Melanocyte of skin (primary cell): Measurements from ENCODE around the gene PCDHA1. TPM values are rescaled to one million over a fixed set of nuclear protein-coding genes. Genes with fewer than 3 reads are reported as not detected.

Experiments used
- small RNA-seq, 2 donors: library from RNA; depleted of rRNA; stranded (forward); fragments of <200 nt; gene quantifications; one replicate each; pipeline ENCODE3, GENCODE V24; 2012
- total RNA-seq, 2 donors: library from RNA; depleted of rRNA; stranded (reverse); fragments of >200 nt; gene quantifications; 2 replicates each; pipeline ENCODE4 v1.2.3, GENCODE V29; 2012

PCDHA1 gene
- total RNA-seq, 2 donors: not detected

DNA sequence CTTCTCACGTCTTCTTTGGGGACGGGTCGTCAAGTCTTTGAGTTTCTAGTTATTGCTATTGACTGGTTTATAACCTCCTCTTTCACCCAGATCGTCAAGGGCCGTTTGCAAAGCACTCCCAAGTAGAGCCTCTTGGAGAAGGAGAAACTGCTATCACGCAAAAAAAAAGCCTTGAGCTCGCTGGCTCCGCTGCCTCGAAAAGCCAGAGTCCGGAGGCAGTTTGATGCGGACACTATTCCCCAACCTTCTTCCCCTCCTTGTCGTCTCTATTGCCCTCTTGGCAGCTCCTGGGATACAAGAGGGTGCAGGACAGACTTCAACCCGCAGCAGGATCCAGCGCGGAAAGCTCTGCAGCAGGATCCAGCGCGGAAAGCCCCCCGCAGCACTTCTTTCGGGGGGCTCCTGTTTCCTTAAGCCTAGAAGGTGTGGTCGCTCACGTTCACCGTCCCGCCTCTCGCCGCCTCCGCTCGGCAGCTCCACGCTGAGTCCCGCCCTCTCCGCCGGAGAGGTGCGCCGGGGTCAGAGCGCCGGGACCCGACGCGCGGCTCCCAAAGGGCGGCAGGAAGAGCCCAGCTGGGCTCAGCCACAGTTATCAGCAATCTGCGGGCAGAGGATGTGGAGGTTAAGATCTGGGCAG, 140.0 kb downstream of the PCDHA1 start, which contains the start of gene PCDHAC1:
Gene PCDHAC1 (plus strand): TSS at position 494 of the 637 bp plus-strand sequence. CDS start 594 bp downstream, outside the sequence.

DNA sequence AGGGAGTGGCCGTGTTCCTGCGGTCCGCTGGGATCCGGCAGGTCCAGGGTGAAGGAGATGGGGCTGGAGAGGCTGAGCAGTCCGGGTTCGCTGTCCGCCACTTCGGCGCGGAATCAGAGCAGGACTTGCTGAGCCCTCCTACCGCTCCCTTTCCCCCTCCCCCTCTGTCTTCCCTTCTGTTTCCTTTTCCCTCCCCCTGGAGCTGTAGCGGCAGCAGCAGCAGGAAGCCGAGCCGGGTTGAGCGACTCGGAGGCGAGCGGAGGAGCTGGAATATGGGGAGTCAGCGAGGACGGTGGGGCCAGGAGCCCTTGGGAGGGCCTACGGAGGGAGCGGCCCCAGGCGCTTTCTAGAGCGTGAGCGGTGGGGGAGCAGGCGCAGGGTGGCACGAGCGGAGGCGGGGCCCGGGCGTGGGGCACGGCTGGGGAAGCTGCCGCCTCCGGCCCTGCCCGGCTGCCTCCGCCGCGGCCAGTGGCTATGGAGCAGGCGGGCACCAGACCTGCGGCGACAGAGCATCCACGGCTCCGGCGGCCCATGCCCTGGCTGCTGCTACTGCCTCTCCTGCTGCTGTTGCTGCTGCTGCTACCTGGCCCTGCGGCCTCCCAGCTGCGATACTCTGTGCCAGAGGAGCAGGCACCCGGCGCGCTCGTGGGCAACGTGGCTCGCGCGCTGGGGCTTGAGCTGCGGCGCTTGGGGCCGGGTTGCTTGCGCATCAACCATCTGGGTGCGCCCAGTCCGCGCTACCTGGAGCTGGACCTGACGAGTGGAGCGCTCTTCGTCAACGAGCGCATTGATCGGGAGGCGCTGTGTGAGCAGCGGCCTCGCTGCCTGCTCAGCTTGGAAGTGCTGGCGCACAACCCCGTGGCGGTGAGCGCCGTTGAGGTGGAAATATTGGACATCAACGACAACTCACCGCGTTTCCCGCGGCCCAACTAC, 180.6 kb downstream of the PCDHA1 start, which contains the start of gene PCDHAC2:
Gene PCDHAC2 (plus strand): TSS at position 184 of the 933 bp plus-strand sequence. CDS start 291 bp downstream, at position 475.

DNA sequence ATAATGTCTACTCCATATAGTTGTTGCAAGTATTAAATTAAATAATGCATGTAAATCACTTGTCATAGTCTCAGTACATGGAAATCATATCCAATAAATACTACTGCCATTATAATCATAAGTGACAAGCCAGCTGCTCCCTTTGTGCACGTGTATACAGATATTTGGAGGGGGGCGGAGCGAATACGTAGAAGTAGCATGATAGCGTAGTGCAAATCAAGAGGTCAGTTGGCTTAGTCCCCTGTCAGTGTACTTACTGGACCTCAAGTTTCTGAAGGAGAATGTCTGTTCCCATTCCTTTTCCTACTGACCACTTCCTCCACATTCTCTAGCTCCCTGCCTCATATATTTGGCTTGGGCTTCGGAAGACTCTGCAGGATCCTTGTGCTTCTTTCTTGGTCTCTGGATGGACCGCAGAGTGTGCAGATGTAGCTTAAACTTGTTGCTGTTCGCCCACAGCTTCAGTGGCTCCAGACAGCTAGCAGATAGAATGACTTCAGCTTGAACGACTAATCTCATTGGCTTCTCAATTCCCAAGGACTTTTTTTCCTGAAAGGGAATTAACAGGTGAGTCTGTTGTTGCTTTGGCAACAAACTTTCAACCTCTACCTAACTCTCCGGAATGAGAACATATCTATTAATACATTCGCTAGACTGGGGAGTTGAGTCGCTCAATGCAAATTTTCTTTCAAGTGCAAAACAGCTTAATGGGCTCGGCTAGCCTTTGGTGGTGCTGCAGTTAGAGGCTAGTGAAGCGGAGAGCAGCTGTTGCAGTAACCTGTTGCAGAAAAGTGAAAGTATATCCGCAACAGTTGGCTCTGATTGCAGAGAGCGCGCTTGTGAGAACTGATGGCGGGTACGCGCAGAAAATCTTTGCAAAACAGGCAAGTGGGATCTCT, 264.9 kb downstream of the PCDHA1 start, which contains the start of gene PCDHB1:
Gene PCDHB1 (plus strand): TSS at position 753 of the 899 bp plus-strand sequence. CDS start 97 bp downstream, at position 850.

Small RNAs within 50 kb of the gene (small RNA-seq; reads per million reads assigned to genes)
- gene AC010223.1: 0 reads per million in 2 donors

Other genes starting within 250 kb of the PCDHA1 start
- 1 to 10 TPM; 1.7 to 4.1 TPM for gene EIF4EBP3, start 238.5 kb upstream of the PCDHA1 start, total RNA-seq
- 10 to 100 TPM; 20.6 to 43.0 TPM for gene SRA1, start 228.7 kb upstream of the PCDHA1 start, total RNA-seq
- 10 to 100 TPM; 10.3 to 16.9 TPM for gene APBB3, start 221.5 kb upstream of the PCDHA1 start, total RNA-seq
- 10 to 100 TPM; 32.0 to 43.6 TPM for gene SLC35A4, start 221.3 kb upstream of the PCDHA1 start, total RNA-seq
- gene CD14, start 153.0 kb upstream of the PCDHA1 start, total RNA-seq: 1 to 10 TPM; 1.3 to 3.4 TPM
- 10 to 100 TPM; 12.7 to 14.8 TPM for gene TMCO6, start 146.7 kb upstream of the PCDHA1 start, total RNA-seq
- 10 to 100 TPM; 41.6 to 48.0 TPM for gene NDUFA2, start 138.5 kb upstream of the PCDHA1 start, total RNA-seq
- 10 to 100 TPM; 84.3 to 95.2 TPM for gene IK, start 138.3 kb upstream of the PCDHA1 start, total RNA-seq
- gene WDR55, start 121.2 kb upstream of the PCDHA1 start, total RNA-seq: 10 to 100 TPM; 32.3 to 50.3 TPM
- under 1 TPM; 0.34 to 1.00 TPM for gene DND1, start 112.6 kb upstream of the PCDHA1 start, total RNA-seq
- gene HARS1, start 94.8 kb upstream of the PCDHA1 start, total RNA-seq: 10 to 100 TPM; 41.0 to 68.9 TPM
- gene HARS2, start 94.7 kb upstream of the PCDHA1 start, total RNA-seq: 10 to 100 TPM; 24.1 to 29.0 TPM
- gene ZMAT2, start 85.7 kb upstream of the PCDHA1 start, total RNA-seq: 10 to 100 TPM; 23.4 to 37.0 TPM
- gene PCDHA2, start 8.7 kb downstream of the PCDHA1 start, total RNA-seq: not detected
- under 1 TPM in 1 of 2 donors, not detected in 1; under 0.01 TPM for gene PCDHA3, start 14.9 kb downstream of the PCDHA1 start, total RNA-seq
- gene PCDHA4, start 20.9 kb downstream of the PCDHA1 start, total RNA-seq: under 1 TPM; under 0.01 TPM
- gene PCDHA5, start 35.5 kb downstream of the PCDHA1 start, total RNA-seq: under 1 TPM; under 0.01 TPM
- under 1 TPM in 1 of 2 donors, not detected in 1; 0.34 TPM for gene PCDHA6, start 41.8 kb downstream of the PCDHA1 start, total RNA-seq
- gene PCDHA7, start 48.1 kb downstream of the PCDHA1 start, total RNA-seq: not detected
- not detected for gene PCDHA8, start 55.0 kb downstream of the PCDHA1 start, total RNA-seq
- gene PCDHA9, start 62.2 kb downstream of the PCDHA1 start, total RNA-seq: not detected
- under 1 TPM in 1 of 2 donors, not detected in 1; 0.69 TPM for gene PCDHA10, start 69.8 kb downstream of the PCDHA1 start, total RNA-seq
- gene PCDHA11, start 82.8 kb downstream of the PCDHA1 start, total RNA-seq: under 1 TPM in 1 of 2 donors, not detected in 1; under 0.01 TPM
- not detected for gene PCDHA12, start 89.2 kb downstream of the PCDHA1 start, total RNA-seq
- gene PCDHA13, start 96.0 kb downstream of the PCDHA1 start, total RNA-seq: under 1 TPM in 1 of 2 donors, not detected in 1; under 0.01 TPM
- gene PCDHAC1, start 140.2 kb downstream of the PCDHA1 start, total RNA-seq: under 1 TPM in 1 of 2 donors, not detected in 1; 0.34 TPM
- gene PCDHAC2, start 180.3 kb downstream of the PCDHA1 start, total RNA-seq: under 1 TPM in 1 of 2 donors, not detected in 1; 0.69 TPM